CD14-positive monocyte (primary cell): ENCODE data around the gene UNC5A. TPM values are rescaled to one million over a fixed set of nuclear protein-coding genes. Genes with fewer than 3 reads are reported as not detected.

Experiments
- DNase-seq, 3 donors: peaks; one replicate each; pipeline ENCODE4 v3.0.0-alpha.2; 2011 to 2022
- H2AFZ ChIP-seq: 2 replicates; pipeline ENCODE4 v1.6.0; 2012; ENCODE audit warnings: mild to moderate bottlenecking, low read depth, low read length, inconsistent platforms; ENCODE audit not compliant: insufficient read depth, poor library complexity, severe bottlenecking
- H3K27ac ChIP-seq, 2 donors: 1 replicate in 1 of 2; 2 replicates in 1 of 2; pipeline ENCODE4 v1.5.1; 2012 to 2013; ENCODE audit warnings: low read length in 2 of 2, control low read depth in 1 of 2, inconsistent platforms in 1 of 2, low read depth in 1 of 2, mild to moderate bottlenecking in 1 of 2
- H3K27me3 ChIP-seq, 2 donors: one replicate each; pipeline versions ENCODE4 v1.6.0 to v1.6.1; 2011 to 2013; ENCODE audit warnings: low read length in 2 of 2; ENCODE audit not compliant: control insufficient read depth in 2 of 2, insufficient read depth in 2 of 2
- H3K36me3 ChIP-seq, 2 donors: replicated peaks in 1 of 2; 1 replicate in 1 of 2; 2 replicates in 1 of 2; pipeline versions ENCODE4 v1.5.1 to v1.6.1; 2012 to 2013; ENCODE audit warnings: low read length in 2 of 2, control low read depth in 1 of 2, inconsistent platforms in 1 of 2, mild to moderate bottlenecking in 1 of 2; ENCODE audit not compliant: insufficient read depth in 2 of 2, control insufficient read depth in 1 of 2
- H3K4me1 ChIP-seq, 2 donors: 1 replicate in 1 of 2; 2 replicates in 1 of 2; pipeline versions ENCODE4 v1.5.1 to v1.6.1; 2012 to 2013; ENCODE audit warnings: low read length in 2 of 2, control low read depth in 1 of 2, inconsistent platforms in 1 of 2, mild to moderate bottlenecking in 1 of 2, moderate library complexity in 1 of 2; ENCODE audit not compliant: insufficient read depth in 2 of 2, control insufficient read depth in 1 of 2
- H3K4me2 ChIP-seq: replicated peaks from 2 replicates; pipeline ENCODE3; 2012; ENCODE audit warnings: low read length, moderate library complexity, mild to moderate bottlenecking; ENCODE audit not compliant: poor library complexity, severe bottlenecking; ENCODE audit errors: extremely low read depth
- H3K4me3 ChIP-seq, 3 experiments: fragments of 200-600 bp in 1 of 3; sonication (generic) in 1 of 3; replicated peaks in 1 of 3; 1 replicate in 2 of 3; 2 replicates in 1 of 3; pipeline ENCODE4 v1.5.1; 2011 to 2013; ENCODE audit warnings: low read length in 3 of 3, mild to moderate bottlenecking in 3 of 3, control low read depth in 2 of 3, low read depth in 2 of 3, inconsistent platforms in 1 of 3, moderate library complexity in 1 of 3
- H3K79me2 ChIP-seq: 2 replicates; pipeline ENCODE4 v1.6.0; 2012; ENCODE audit warnings: mild to moderate bottlenecking, control low read depth, inconsistent platforms, low read length, moderate library complexity; ENCODE audit not compliant: insufficient read depth
- H3K9ac ChIP-seq: 2 replicates; pipeline ENCODE4 v1.6.0; 2017; ENCODE audit warnings: low read length, mild to moderate bottlenecking; ENCODE audit not compliant: insufficient read depth, poor library complexity, severe bottlenecking
- H3K9me3 ChIP-seq, 2 donors: replicated peaks in 1 of 2; 1 replicate in 1 of 2; 2 replicates in 1 of 2; pipeline versions ENCODE4 v1.5.1 to v1.6.1; 2012 to 2013; ENCODE audit warnings: low read length in 2 of 2, control low read depth in 1 of 2; ENCODE audit not compliant: control insufficient read depth in 1 of 2, insufficient read depth in 1 of 2
- H4K20me1 ChIP-seq: 2 replicates; pipeline ENCODE4 v1.6.0; 2012; ENCODE audit warnings: mild to moderate bottlenecking, low read length, control low read depth, moderate library complexity; ENCODE audit not compliant: insufficient read depth
- H3K27ac Mint-ChIP-seq, 7 donors: one replicate each; pipeline ENCODE4 v1.8.0; 2020; ENCODE audit warnings: mild to moderate bottlenecking in 7 of 7, mixed read lengths in 7 of 7, moderate library complexity in 6 of 7, inconsistent platforms in 2 of 7
- H3K27me3 Mint-ChIP-seq, 3 donors: one replicate each; pipeline ENCODE4 v1.8.0; 2021 to 2022; ENCODE audit warnings: low read depth in 3 of 3, mild to moderate bottlenecking in 3 of 3, mixed read lengths in 3 of 3, moderate library complexity in 3 of 3, inconsistent platforms in 1 of 3
- H3K36me3 Mint-ChIP-seq, 2 donors: one replicate each; pipeline ENCODE4 v1.8.0; 2020; ENCODE audit warnings: mixed read lengths in 2 of 2, inconsistent platforms in 1 of 2, mild to moderate bottlenecking in 1 of 2
- H3K4me1 Mint-ChIP-seq: one replicate; pipeline ENCODE4 v1.8.0; 2020; ENCODE audit warnings: mild to moderate bottlenecking, mixed read lengths
- H3K4me3 Mint-ChIP-seq, 2 donors: one replicate each; pipeline ENCODE4 v1.8.0; 2020; ENCODE audit warnings: mild to moderate bottlenecking in 2 of 2, mixed read lengths in 2 of 2, moderate library complexity in 1 of 2
- H3K9me3 Mint-ChIP-seq, 7 donors: one replicate each; pipeline ENCODE4 v1.8.0; 2020 to 2022; ENCODE audit warnings: mixed read lengths in 7 of 7, mild to moderate bottlenecking in 6 of 7, moderate library complexity in 6 of 7, inconsistent platforms in 2 of 7
- CTCF ChIP-seq: fragments of 200-600 bp; IDR thresholded peaks from one replicate; pipeline ENCODE4 v1.8.0; 2022; ENCODE audit warnings: antibody characterized with exemption, mild to moderate bottlenecking
- WGBS: methylation state at CpG from one replicate; pipeline ENCODE4 v1.1.5; 2013; ENCODE audit warnings: missing lambda C conversion rate; ENCODE audit not compliant: insufficient coverage; 5-methylcytosine and 5-hydroxymethylcytosine counted together
- intact Hi-C, 2 donors: fragments of 100-400 bp; cut with micrococcal nuclease; formaldehyde crosslinking; loops; one replicate each; pipeline versions ENCODE4 v1.15.0 to v1.15.1; 2023
- polyA plus RNA-seq, 3 donors: library from polyadenylated mRNA; depleted of rRNA in 1 of 3; unstranded in 2 of 3; stranded (reverse) in 1 of 3; fragments of 300-500 nt in 2 of 3; fragments of >200 nt in 1 of 3; fragmentation: Illumina TruSeq in 2 of 3; gene quantifications; 1 replicate in 2 of 3; 2 replicates in 1 of 3; pipeline ENCODE4 v1.2.3, GENCODE V29; 2012 to 2021

The UNC5A gene
- polyA plus RNA-seq, 3 donors, result 0.03 to 0.07 TPM; not detected in 1

- Mint-ChIP-seq H3K4me1 (no peaks in the 10 kb centered on the region), H3K27me3 (peaks cover 22 to 60% (median 29%) of the 10 kb centered on the region in 3 donors), H3K4me3 (no peak overlapping the region), H3K36me3 (no peaks in the 10 kb centered on the region), H3K9me3 (no peaks in the 10 kb centered on the region), H3K27ac (no peak overlapping the region)
- Histone ChIP-seq H3K4me3 (no peak overlapping the region), H3K79me2 (no peaks in the 10 kb centered on the region), H3K4me1 (no peaks in the 10 kb centered on the region), H3K27me3 (peaks cover 0 to 23% of the 10 kb centered on the region in 2 donors), H3K36me3 (no peaks in the 10 kb centered on the region), H3K9ac (no peak overlapping the region), H3K4me2 (no peak overlapping the region), H3K27ac (no peak overlapping the region), H4K20me1 (no peaks in the 10 kb centered on the region), H2AFZ (no peak overlapping the region), H3K9me3 (no peaks in the 10 kb centered on the region)
- intact Hi-C loops, result no loop called here
- TF ChIP-seq CTCF, result no peak
- WGBS, result 60% methylated on average over 13 of the region's 15 CpGs
- DNase-seq, result no peak
Measured at GRCh38 chr5:176789873-176790615, 20.3 kb upstream of the UNC5A start.

- Histone ChIP-seq H3K36me3 (no peaks in the 10 kb centered on the region), H4K20me1 (no peaks in the 10 kb centered on the region), H3K4me1 (no peaks in the 10 kb centered on the region), H3K9ac (no peak overlapping the region), H3K27me3 (peaks cover 0 to 20% of the 10 kb centered on the region in 2 donors), H3K4me2 (no peak overlapping the region), H2AFZ (no peak overlapping the region), H3K4me3 (no peak overlapping the region), H3K9me3 (no peaks in the 10 kb centered on the region), H3K79me2 (no peaks in the 10 kb centered on the region), H3K27ac (no peak overlapping the region)
- H3K27ac Mint-ChIP-seq, result no peak overlapping the region
- intact Hi-C loops, result no loop called here
- no peak overlapping the region for H3K4me3 Mint-ChIP-seq
- H3K27me3 Mint-ChIP-seq, result peaks cover 22 to 55% (median 29%) of the 10 kb centered on the region in 3 donors
- no peak for TF ChIP-seq CTCF
- DNase-seq, result no peak
- H3K9me3 Mint-ChIP-seq, result no peaks in the 10 kb centered on the region
- 90% methylated on average over 2 of the region's 5 CpGs for WGBS
- no peaks in the 10 kb centered on the region for H3K36me3 Mint-ChIP-seq
- no peaks in the 10 kb centered on the region for H3K4me1 Mint-ChIP-seq
Measured at GRCh38 chr5:176790941-176791340, 19.4 kb upstream of the UNC5A start.
